ENCODE results near the gene CPSF3.
A peak's percentile ranks its signal among the peaks of the same experiment; 100 is the strongest.

Gene CPSF3

GRCh38 chr2:9423100-9423921, at the start of gene CPSF3, which contains the start of gene ITGB1BP1:
CPSF3 (plus strand) TSS chr2:9423654; CDS start chr2:9423774, 120 bp downstream.
ITGB1BP1 (minus strand) TSS chr2:9423528; CDS start chr2:9418697, 4,831 bp downstream.
- peak within 1 kb of the TSS; percentile 62 for H3K27ac ChIP-seq (ENCODE audit: extremely low read depth, low read depth, low read length)
- POLR2A ChIA-PET = interaction anchor here (0.8 to 1.4 kb wide), 5 partner anchors 87 to 273 kb away, joined by 3 to 6 read pairs (median 3); partner anchors contain the start of gene ADAM17
- H3K9me3 ChIP-seq (ENCODE audit: control insufficient read depth, insufficient read depth, low read depth, low read length) = no peaks in the 10 kb centered on the region
- peak within 1 kb of the TSS; percentile 74 for H3K4me3 ChIP-seq (ENCODE audit: low read depth, low read length)
- CTCF ChIA-PET = interaction anchor here (0.6 kb wide), 1 partner anchor 200 kb away, joined by 3 read pairs; no protein-coding TSS in a partner anchor
- H3K36me3 ChIP-seq (ENCODE audit: control insufficient read depth in 2 of 2, insufficient read depth in 1 of 2, low read length in 2 of 2) = peaks cover under 1 to 9% of the 10 kb centered on the region in 2 experiments; a peak in 2 of 3 replicates
- H3K4me1 ChIP-seq (ENCODE audit: control insufficient read depth, insufficient read depth, low read length) = no peaks in the 10 kb centered on the region
- TF ChIP-seq OSR2 (tag by site-specific recombination; IDR thresholded peaks at IDR 0.05) (no peak), ZNF555 (tag by site-specific recombination; conservative IDR thresholded peaks at IDR 0.05) (no peak), RBAK (tag by site-specific recombination; IDR thresholded peaks at IDR 0.05) (no peak), ZNF785 (tag by site-specific recombination; IDR thresholded peaks at IDR 0.05) (0 out of 2 replicates have a peak, but pooled peaks have one; percentile 33), ZBTB26 (tag by site-specific recombination; optimal IDR thresholded peaks at IDR 0.05) (peak; percentile 96), ZNF544 (tag by site-specific recombination; IDR thresholded peaks at IDR 0.05) (no peak), ZNF112 (tag by site-specific recombination; IDR thresholded peaks at IDR 0.05) (no peak), ZFHX2 (tag by site-specific recombination; conservative IDR thresholded peaks at IDR 0.05) (peak; percentile 97), BCL11A (tag by site-specific recombination; IDR thresholded peaks at IDR 0.05; ENCODE audit: low read depth) (no peak), MYNN (tag by site-specific recombination; IDR thresholded peaks at IDR 0.05; ENCODE audit: borderline replicate concordance) (no peak), HOXC10 (CRISPR knock-in tag; IDR thresholded peaks at IDR 0.05) (no peak), ZNF24 (tag by site-specific recombination; IDR thresholded peaks at IDR 0.05) (0 out of 2 replicates have a peak, but pooled peaks have one; percentile 14), ZNF138 (tag by site-specific recombination; IDR thresholded peaks at IDR 0.05; ENCODE audit: borderline replicate concordance) (no peak), KLF9 (tag by site-specific recombination; IDR thresholded peaks at IDR 0.05; ENCODE audit: low read depth) (peak; percentile 96), PRDM6 (tag by site-specific recombination; IDR thresholded peaks at IDR 0.05) (no peak), ZNF211 (tag by site-specific recombination; IDR thresholded peaks at IDR 0.05; ENCODE audit: low read depth) (no peak), ZNF701 (tag by site-specific recombination; IDR thresholded peaks at IDR 0.05) (no peak), PRDM2 (tag by site-specific recombination; IDR thresholded peaks at IDR 0.05; ENCODE audit: borderline replicate concordance) (no peak), ZNF626 (tag by site-specific recombination; IDR thresholded peaks at IDR 0.05) (no peak)
- TF ChIP-seq, protein P1, sequence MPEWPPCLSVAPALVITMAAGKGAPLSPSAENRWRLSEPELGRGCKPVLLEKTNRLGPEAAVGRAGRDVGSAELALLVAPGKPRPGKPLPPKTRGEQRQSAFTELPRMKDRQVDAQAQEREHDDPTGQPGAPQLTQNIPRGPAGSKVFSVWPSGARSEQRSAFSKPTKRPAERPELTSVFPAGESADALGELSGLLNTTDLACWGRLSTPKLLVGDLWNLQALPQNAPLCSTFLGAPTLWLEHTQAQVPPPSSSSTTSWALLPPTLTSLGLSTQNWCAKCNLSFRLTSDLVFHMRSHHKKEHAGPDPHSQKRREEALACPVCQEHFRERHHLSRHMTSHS (tag by site-specific recombination; IDR thresholded peaks at IDR 0.05) = no peak
- TF ChIP-seq, protein P2, sequence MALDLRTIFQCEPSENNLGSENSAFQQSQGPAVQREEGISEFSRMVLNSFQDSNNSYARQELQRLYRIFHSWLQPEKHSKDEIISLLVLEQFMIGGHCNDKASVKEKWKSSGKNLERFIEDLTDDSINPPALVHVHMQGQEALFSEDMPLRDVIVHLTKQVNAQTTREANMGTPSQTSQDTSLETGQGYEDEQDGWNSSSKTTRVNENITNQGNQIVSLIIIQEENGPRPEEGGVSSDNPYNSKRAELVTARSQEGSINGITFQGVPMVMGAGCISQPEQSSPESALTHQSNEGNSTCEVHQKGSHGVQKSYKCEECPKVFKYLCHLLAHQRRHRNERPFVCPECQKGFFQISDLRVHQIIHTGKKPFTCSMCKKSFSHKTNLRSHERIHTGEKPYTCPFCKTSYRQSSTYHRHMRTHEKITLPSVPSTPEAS (tag by site-specific recombination; IDR thresholded peaks at IDR 0.05) = no peak
- TF ChIP-seq, protein P3, sequence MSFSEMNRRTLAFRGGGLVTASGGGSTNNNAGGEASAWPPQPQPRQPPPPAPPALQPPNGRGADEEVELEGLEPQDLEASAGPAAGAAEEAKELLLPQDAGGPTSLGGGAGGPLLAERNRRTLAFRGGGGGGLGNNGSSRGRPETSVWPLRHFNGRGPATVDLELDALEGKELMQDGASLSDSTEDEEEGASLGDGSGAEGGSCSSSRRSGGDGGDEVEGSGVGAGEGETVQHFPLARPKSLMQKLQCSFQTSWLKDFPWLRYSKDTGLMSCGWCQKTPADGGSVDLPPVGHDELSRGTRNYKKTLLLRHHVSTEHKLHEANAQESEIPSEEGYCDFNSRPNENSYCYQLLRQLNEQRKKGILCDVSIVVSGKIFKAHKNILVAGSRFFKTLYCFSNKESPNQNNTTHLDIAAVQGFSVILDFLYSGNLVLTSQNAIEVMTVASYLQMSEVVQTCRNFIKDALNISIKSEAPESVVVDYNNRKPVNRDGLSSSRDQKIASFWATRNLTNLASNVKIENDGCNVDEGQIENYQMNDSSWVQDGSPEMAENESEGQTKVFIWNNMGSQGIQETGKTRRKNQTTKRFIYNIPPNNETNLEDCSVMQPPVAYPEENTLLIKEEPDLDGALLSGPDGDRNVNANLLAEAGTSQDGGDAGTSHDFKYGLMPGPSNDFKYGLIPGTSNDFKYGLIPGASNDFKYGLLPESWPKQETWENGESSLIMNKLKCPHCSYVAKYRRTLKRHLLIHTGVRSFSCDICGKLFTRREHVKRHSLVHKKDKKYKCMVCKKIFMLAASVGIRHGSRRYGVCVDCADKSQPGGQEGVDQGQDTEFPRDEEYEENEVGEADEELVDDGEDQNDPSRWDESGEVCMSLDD (tag by site-specific recombination; IDR thresholded peaks at IDR 0.05) = peak; percentile 58
